Nucleus accumbens (tissue), 56 donors: ENCODE data around the gene NANOS1.

Source experiments
- DNase-seq, 56 donors: peaks; one replicate each; lab custom pipeline; 2025; lab: John Stamatoyannopoulos, UW

The NANOS1 gene

GRCh38 chr10:119051775-119052174 lies 22.3 kb downstream of the NANOS1 start:
- DNase-seq: no peak

GRCh38 chr10:119055472-119055871 lies 26.0 kb downstream of the NANOS1 start:
- DNase-seq: no peak

GRCh38 chr10:119058010-119058409 lies 28.5 kb downstream of the NANOS1 start:
- DNase-seq: peak in 11 of 56 donors; percentile 0 to 36 (median 9)

DNA sequence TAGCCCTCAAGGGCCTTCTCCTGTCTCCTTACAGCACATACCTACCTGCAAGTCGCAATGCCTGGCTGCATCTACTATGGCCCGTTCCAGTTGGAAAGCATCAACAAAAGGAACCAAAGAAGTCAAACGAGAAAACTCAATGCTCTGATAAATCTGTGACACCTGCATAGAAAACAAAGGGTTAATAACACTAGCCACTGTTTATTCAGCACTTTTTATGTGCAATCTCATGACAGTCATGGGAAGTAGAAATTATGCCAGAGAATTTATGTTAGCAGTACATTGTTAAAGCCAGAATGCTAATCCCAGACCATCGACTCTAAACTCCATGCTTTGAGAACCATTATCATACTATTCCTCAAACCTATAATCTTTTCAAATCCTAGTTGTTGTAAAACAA lies 30.0 kb downstream of the NANOS1 start:
- no peak for DNase-seq

- no peak for DNase-seq
Measured at GRCh38 chr10:119060107-119060506, 30.6 kb downstream of the NANOS1 start.

DNA sequence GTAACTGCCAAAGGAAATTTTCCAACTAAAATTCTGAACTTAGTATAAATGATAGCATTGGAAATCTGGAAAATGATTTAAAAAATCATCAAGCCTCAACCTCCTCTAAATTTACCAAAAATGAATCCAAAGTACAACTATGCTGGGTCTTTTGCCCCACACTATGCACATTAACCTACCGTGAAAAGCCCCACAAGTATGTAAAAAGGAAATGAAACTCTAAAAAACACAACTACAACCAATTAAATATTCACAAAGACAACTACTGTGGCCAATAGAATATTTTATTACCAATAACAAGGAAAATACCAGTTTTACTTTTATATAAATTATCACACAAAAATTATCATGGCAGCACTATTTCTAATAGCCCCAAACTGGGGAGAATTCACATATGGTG lies 31.8 kb downstream of the NANOS1 start:
- DNase-seq: no peak

DNA sequence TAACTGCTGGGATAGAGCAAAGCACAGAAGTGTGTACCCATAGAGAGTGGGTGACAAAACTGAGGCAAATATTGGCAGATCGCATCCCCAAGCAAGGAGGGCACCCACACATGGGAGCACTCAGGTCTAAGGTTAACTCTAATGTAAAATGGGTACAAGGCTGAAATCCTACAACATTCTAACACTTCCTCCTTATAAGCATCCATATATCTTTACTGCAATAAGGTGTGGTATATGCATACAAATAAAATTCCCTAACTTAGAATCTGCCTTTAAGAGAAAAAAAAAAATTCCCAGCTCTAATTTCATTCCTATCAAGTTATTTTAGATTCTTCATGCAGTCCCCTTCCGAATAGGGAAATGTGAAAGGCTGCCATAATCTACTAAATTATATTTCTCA lies 32.4 kb downstream of the NANOS1 start:
- no peak for DNase-seq

DNA sequence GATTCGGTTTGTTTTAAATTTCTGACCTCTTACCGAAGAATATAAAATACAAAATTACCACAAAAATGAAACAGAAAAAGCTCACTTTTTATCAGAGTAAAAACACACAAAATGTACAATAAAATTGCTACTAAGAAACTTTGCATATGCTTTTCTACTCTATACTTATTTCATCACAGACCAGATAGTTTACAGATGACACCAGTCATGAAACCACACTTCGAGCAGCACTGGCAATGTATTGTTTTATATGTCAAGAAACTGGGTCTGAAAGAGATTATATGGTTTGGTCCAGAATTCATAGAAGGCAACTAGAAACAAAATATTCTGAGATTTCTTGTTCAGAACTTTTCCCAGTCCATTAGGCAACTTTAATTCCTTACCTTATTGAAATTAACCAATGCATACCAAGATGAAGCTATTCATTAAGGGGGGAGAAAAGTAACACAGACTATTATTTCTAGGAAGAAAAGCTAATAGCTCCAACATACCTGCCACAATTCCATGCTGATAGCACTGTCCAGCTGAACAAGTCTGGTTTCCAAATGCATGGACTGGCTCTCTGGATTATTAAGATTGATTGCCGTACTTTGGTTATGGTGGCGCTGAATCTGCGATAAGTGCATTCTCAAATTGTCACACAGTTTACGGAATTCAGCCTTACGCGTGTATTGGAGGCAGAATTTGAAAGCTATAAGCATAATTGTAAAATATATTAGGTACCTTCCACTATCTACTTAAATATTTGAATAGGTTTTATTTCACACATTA lies 41.1 kb downstream of the NANOS1 start:
- no peak for DNase-seq

GRCh38 chr10:119073584-119073983 lies 44.1 kb downstream of the NANOS1 start:
- no peak for DNase-seq

DNA sequence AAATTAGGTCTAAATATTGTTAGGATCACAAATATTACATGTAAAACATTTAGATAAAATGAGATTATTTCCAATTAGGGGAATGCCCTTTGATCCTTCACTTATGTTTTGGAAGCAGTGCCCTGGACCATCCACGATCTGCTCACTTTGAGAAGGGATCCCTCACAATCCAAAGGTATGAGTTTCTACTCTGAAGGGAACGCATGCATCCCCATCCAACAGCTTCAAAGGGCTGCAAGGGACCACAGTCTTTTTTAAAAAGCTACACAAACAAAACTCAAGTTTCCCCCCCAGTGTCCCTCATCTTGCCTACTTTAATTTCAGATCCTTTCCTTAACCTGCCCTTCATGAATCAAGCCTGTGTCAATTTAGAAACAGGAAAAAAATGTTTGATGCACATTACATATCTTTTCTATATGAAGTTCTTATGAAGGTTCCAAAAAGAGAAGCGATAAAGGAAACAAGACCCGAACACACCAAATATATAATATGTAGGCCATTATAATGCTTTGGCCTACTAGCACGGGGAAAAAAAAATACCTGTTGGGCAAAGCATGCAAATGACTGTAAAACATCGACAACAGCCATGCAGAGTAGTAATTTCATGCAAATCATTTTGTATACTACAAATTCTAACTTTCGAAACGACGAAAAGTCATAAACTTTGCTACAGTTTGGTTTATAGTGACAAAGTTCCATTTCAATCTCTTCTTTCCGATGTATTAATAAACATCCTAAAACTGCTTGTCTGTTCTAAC lies 49.1 kb downstream of the NANOS1 start:
- no peak for DNase-seq

DNA sequence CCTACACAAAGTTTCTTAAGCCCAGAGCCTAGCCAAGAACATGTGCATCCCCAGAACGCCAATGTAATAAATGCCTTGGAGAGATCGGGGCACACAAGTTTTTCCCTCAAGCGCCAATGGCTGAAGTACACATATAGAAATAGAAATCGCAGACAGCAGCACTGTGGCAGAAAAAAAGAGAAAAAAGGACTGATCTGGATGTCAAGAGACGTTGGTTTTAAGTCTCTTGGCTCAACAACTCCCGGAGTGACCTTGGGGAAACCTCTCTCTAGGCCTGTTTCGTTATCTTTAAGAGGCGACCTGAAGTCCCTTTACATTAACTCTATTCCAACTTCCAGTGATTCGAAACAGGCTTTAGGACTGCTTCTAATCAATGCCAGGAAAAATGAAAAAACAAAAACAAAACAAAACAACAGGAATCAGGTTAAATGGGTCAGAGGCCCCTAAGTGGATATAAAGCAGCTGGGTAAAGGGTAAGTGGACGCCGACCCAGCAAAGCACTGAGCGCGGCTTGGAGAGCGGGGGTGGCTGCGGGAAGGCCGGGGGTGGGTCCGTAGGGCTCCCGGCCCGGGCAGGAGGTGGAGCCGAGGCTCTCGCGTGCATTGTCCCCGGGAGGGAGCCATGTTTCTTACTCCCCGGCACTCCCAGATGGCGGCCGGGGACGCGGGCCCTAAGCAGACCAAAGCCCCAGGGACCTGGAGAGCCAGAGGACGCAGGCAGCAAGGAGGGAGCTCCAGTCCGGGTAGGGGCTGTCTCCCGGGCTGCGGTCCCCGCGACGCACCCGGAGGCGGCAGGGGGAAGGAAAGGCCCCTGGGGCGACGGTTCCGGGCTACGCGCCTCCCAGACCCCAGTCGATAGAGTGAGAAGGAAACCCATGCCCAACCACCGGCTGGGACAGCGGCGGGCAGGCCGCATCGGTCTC lies 50.3 kb downstream of the NANOS1 start:
- DNase-seq: peak in 43 of 56 donors; percentile 23 to 77 (median 50)

- peak; percentile 28 to 94 (median 86) for DNase-seq
Measured at GRCh38 chr10:119080521-119081259, 51.2 kb downstream of the NANOS1 start, which contains the start of gene EIF3A. TSS of gene EIF3A (minus strand) at chr10:119080817. CDS start at chr10:119080676, 141 bp downstream.
